ENCODE results near the gene ACO2.

ACO2 gene

GRCh38 chr22:41573677-41574076 is 104.8 kb downstream of the ACO2 start:
- no peak for DNase-seq

- no peak for DNase-seq
These were observed 106.0 kb downstream of the ACO2 start for GRCh38 chr22:41574847-41575381.

GRCh38 chr22:41575533-41575932 is 106.6 kb downstream of the ACO2 start:
- DNase-seq = no peak

- no peak for DNase-seq
These were observed 108.0 kb downstream of the ACO2 start for GRCh38 chr22:41576877-41577276.

GRCh38 chr22:41578114-41578513 is 109.2 kb downstream of the ACO2 start:
- no peak for DNase-seq
